Ramos (cell line): Measurements from ENCODE around the gene SPN.
"Not testable (repeated sequence)": the region's sequence is repeated elsewhere in the genome, so short reads cannot be mapped to it uniquely, and the experiment has no call there.

Experiments
- in situ Hi-C: fragments of 300-500 bp; cut with MboI; formaldehyde crosslinking; loops from one replicate; pipeline ENCODE4 v1.14.3; 2022; ENCODE audit warnings: low sequenced_read_pairs; ENCODE audit not compliant: unreplicated experiment

The SPN gene

GRCh38 chr16:29663016-29663806, at the start of gene SPN:
Gene SPN (plus strand): TSS chr16:29663247. CDS start chr16:29663729, 482 bp downstream.
- in situ Hi-C loops, result no loop called here

- in situ Hi-C loops, result not testable (repeated sequence)
Measured at GRCh38 chr16:29613307-29614057, 49.6 kb upstream of the SPN start.

- in situ Hi-C loops, result not testable (repeated sequence)
Measured at GRCh38 chr16:29614691-29615314, 48.2 kb upstream of the SPN start.

GRCh38 chr16:29616127-29616526, 46.9 kb upstream of the SPN start:
- in situ Hi-C loops, result not testable (repeated sequence)

- in situ Hi-C loops, result not testable (repeated sequence)
Measured at GRCh38 chr16:29620591-29620990, 42.5 kb upstream of the SPN start.

DNA sequence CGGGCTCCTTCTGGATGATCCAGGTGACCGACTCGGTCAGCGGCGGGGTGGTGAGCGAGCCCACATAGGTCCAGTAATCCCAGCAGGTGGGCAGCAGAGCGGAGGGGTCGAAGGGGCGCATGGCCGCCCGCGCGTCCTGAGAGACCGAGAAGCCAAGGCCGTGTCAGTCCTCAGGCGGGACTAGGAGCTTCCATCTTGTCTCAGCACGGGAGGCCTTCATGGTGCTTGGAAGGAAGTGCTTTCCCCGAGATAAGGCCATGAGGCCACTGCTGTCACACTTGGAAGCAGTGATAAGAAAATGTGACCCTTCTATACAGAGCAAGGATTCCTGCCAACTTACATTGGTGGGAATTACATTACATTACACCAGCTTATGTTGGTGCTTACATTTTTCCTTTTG, 40.3 kb upstream of the SPN start:
- in situ Hi-C loops, result not testable (repeated sequence)

DNA sequence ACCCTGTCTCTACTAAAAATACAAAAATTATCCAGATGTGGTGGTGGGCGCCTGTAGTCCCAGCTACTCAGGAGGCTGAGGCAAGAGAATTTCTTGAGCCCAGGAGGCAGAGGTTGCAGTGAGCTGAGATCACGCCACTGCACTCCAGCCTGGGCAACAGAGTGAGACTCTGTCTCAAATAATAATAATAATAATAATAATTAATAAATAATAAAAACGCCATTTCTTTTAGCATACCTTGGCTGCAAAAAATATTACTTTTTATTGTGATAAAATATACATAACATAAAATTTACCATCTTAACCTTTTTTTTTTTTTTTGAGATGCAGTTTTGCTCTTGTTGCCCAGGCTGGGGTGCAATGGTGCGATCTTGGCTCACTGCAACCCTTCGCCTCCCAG, 39.8 kb upstream of the SPN start:
- in situ Hi-C loops, result not testable (repeated sequence)

DNA sequence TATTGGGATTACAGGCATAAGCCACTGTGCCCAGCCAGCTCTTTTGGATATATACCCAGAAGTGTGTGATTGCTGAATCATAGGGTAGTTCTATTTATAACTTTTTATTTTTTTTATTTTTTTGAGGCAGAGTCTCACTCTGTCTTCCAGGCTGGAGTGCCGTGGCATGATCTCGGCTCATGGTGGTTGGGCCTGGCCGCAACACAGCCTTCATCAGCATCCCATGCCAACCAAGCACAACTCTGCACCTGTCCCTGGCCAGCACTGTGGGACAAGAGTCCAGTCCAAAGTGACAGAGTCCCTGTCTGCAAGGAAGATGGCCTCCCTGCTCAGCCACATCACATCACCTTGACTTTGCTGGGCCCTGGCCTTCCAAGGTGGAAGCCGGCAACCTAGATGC, 37.9 kb upstream of the SPN start:
- in situ Hi-C loops, result not testable (repeated sequence)

GRCh38 chr16:29626778-29627331, 36.2 kb upstream of the SPN start:
- in situ Hi-C loops, result not testable (repeated sequence)

DNA sequence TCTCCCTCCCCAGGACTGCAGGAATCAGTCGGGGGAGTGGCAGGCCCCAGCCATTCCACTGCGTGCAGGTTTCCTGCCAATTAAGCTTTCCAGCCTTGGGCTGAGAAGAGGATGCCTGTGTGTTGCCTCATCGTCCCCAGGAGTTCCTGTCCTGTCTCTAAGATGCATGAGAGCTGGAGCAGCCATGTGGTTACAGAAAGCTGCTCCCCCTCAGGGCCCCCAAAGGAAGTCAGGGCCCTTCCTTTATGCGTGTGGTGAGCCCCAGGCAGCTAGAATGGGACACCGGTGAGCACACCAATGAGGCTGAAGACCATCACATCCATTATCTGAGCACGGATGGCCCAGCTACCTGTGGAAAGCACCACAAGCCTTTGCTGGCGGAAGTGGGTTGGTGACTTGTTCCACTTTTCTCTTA, 35.4 kb upstream of the SPN start:
- in situ Hi-C loops, result not testable (repeated sequence)

GRCh38 chr16:29628707-29629106, 34.3 kb upstream of the SPN start:
- in situ Hi-C loops, result not testable (repeated sequence)

DNA sequence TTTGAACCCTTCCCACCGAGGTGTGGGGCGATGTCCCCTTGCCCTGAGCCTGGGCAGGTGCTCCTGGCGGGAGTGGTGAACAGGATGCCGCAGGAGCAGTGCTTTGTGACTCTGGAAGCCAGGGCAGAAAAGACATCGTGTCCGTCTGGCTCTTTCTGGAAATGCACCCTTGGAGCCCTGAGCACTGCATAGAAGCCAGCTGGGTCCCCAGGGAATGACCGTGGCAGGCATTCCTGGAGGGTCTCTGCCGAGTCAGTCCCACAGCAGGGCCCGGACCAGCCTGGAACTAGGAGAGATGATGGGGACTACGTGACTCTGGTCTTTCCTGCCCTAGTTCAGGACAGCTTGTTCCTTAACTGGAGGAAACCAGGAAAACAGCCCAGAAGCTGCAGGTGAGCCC, 33.7 kb upstream of the SPN start:
- in situ Hi-C loops, result not testable (repeated sequence)

- in situ Hi-C loops, result not testable (repeated sequence)
Measured at GRCh38 chr16:29631658-29632057, 31.4 kb upstream of the SPN start.

DNA sequence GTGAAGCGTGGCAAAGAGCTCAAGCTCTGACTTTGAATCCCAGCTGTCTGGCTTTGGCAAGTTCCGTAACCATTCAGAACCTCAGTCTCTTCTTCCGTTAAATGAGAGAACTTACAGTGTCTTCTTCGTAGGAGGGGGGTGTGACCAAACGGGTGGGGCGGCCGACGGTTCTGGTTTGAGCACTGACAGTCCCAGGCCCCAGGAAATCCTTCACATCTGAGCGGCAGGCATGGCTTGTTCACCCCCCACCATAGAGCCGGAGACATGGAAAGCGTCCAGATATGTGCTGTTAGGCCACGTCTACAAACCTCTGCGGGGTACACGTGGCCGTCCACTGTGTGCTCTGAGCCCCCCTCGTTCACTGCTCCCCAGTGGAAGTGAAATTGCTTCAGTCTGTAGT, 27.1 kb upstream of the SPN start:
- in situ Hi-C loops, result not testable (repeated sequence)

DNA sequence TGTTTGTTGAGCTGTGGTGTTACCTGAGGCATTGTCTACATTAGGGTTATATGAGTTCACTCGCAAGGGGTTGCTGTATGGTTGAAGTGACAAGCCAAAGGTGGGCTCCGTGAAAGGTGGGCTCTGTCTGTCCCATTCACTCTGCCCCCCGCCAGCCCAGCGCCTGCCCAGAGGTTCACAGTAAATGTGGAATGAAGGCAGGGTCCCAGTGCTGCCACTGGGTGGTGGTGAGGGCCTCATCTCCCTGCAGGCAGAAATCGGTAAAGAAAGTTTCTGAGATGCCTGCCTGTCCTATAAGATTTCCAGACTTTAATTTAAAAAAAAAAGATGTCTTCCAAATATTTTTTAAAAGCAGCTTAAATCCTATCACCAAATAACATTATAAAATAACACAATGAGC, 26.7 kb upstream of the SPN start:
- in situ Hi-C loops, result not testable (repeated sequence)

DNA sequence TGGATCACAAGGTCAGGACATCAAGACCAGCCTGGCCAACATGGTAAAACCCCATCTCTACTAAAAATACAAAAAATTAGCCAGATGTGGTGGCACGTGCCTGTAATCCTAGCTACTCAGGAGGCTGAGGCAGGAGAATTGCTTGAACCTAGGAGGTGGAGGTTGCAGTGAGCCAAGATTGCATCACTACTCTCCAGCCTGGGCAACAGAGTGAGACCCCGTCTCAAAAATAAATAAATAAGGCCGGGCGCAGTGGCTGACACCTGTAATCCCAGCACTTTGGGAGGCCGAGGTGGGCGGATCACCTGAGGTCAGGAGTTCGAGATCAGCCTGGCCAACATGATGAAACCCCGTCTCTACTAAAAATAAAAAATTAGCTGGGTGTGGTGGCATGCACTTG, 24.3 kb upstream of the SPN start:
- in situ Hi-C loops, result not testable (repeated sequence)

DNA sequence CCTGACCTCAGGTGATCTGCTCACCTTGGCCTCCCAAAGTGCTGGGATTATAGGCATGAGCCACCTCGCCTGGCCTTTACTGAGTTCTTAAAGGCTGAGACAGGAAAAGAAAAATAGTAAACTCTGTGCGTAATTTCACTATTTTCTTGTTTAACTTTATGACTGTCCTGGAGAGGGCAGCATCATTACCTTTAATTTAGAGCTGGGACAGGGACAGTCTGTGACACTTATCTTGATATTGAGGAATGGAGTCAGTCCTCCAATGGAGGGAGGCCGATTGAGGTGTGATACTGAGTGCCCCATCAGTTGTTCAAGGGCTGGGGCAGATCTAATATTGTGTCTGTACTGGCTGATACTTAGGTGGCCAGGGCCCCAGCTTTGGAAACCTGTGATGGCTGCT, 21.5 kb upstream of the SPN start:
- in situ Hi-C loops, result no loop called here

- in situ Hi-C loops, result no loop called here
Measured at GRCh38 chr16:29643596-29643995, 19.5 kb upstream of the SPN start.

DNA sequence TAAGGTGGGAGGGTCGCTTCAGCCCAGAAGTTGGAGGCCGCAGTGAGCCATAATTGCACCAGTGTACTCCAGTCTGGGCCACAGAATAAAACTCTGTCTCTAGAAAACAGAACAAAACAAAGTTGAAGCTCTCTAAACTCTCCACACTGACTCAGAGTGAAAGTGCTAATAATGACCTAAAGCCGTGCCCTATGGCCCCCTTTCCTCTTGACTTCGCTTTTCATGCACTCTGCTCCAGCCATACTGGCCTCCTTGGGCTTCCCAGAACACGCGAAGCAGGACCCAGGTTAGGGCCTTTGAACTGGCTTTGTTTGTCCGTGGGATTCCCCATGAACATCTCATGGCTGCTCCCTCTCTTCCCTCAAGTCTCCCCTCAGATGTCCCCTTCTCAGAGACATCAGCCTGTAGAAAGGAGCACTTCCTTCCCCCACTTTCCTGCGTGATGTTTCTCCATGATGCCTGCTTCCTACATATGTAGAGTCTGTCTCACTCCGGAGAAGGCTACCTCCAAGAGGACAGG, 18.6 kb upstream of the SPN start:
- in situ Hi-C loops, result no loop called here

GRCh38 chr16:29644973-29645693, 17.9 kb upstream of the SPN start:
- in situ Hi-C loops, result no loop called here
